Kidney (tissue), 14 donors: ENCODE results near the gene CKB. TPM values are rescaled to one million over a fixed set of nuclear protein-coding genes. Genes with fewer than 3 reads are reported as not detected.
A peak's percentile ranks its signal among the peaks of the same experiment; 100 is the strongest.

Source experiments
- DNase-seq, 5 donors: peaks; one replicate each; pipeline ENCODE4 v3.0.0-alpha.2; 2013 to 2020
- FAIRE-seq: peaks from 2 replicates; lab custom pipeline; 2012; peaks lifted over from hg19 to GRCh38; lab: Jason Lieb, UNC
- H3K27ac ChIP-seq, 2 donors: one replicate each; pipeline ENCODE4 v1.7.0; 2013; ENCODE audit warnings: low read depth in 2 of 2, low read length in 2 of 2, inconsistent platforms in 1 of 2
- H3K27me3 ChIP-seq: one replicate; pipeline ENCODE4 v1.7.1; 2013; ENCODE audit warnings: low read length, inconsistent platforms; ENCODE audit not compliant: control insufficient read depth, insufficient read depth
- H3K36me3 ChIP-seq, 3 donors: one replicate each; pipeline versions ENCODE4 v1.7.0 to v1.7.1; 2013; ENCODE audit warnings: low read length in 3 of 3, control low read depth in 1 of 3, inconsistent platforms in 1 of 3; ENCODE audit not compliant: insufficient read depth in 3 of 3, control insufficient read depth in 2 of 3
- H3K4me1 ChIP-seq, 3 donors: one replicate each; pipeline versions ENCODE4 v1.7.0 to v1.7.1; 2013; ENCODE audit warnings: low read length in 3 of 3, inconsistent platforms in 1 of 3, low read depth in 1 of 3; ENCODE audit not compliant: control insufficient read depth in 2 of 3, insufficient read depth in 2 of 3
- H3K4me3 ChIP-seq, 3 donors: one replicate each; pipeline versions ENCODE4 v1.7.0 to v1.8.1; 2013; ENCODE audit warnings: low read length in 3 of 3, control low read depth in 1 of 3, inconsistent platforms in 1 of 3
- H3K9ac ChIP-seq, 3 donors: one replicate each; pipeline versions ENCODE4 v1.7.0 to v1.7.1; 2013; ENCODE audit warnings: low read length in 3 of 3, control low read depth in 1 of 3, inconsistent platforms in 1 of 3
- H3K9me3 ChIP-seq, 3 donors: one replicate each; pipeline versions ENCODE4 v1.7.0 to v1.7.1; 2013; ENCODE audit warnings: low read length in 3 of 3, control low read depth in 1 of 3, inconsistent platforms in 1 of 3; ENCODE audit not compliant: control insufficient read depth in 2 of 3, insufficient read depth in 1 of 3
- intact Hi-C: fragments of 100-400 bp; cut with DNase I; formaldehyde crosslinking; loops from one replicate; pipeline ENCODE4 v1.11.1; 2022
- polyA plus RNA-seq: library from polyadenylated mRNA; stranded (reverse); fragments of 350-450 nt; fragmentation: Illumina TruSeq; extraction: RNeasy Lipid Tissue Mini Kit (QIAGEN cat#74804); gene quantifications from one replicate; pipeline ENCODE4 v1.2.3, GENCODE V29; 2014; ENCODE audit warnings: low read depth, low replicate concordance; ENCODE audit not compliant: insufficient read depth
- total RNA-seq: library from RNA; stranded (reverse); fragmentation: NEBNext Ultra II Directional; extraction: Animal tissue kit (Norgen Biotek cat#: 25700); gene quantifications from one replicate; pipeline ENCODE4 v1.2.1, GENCODE V29; 2021
- TF ChIP-seq, protein P1 (sequence below): IDR thresholded peaks from 3 replicates; pipeline ENCODE4 v1.5.1; 2012; ENCODE audit warnings: mild to moderate bottlenecking, moderate library complexity, borderline replicate concordance; ENCODE audit not compliant: insufficient read depth; ENCODE audit errors: extremely low read depth
- donor health status: control.
- donor health status: control.
- donor health status: control.
- donor health status: control.
- donor health status: control.
- donor health status: DM: yes; HTN: yes; CAD: no.
- donor health status: Normal renal cell carcinoma (clear cell type).

CKB gene
- total and polyA plus RNA-seq, 2 donors from 2014 or later = 539 to 916 TPM

DNA sequence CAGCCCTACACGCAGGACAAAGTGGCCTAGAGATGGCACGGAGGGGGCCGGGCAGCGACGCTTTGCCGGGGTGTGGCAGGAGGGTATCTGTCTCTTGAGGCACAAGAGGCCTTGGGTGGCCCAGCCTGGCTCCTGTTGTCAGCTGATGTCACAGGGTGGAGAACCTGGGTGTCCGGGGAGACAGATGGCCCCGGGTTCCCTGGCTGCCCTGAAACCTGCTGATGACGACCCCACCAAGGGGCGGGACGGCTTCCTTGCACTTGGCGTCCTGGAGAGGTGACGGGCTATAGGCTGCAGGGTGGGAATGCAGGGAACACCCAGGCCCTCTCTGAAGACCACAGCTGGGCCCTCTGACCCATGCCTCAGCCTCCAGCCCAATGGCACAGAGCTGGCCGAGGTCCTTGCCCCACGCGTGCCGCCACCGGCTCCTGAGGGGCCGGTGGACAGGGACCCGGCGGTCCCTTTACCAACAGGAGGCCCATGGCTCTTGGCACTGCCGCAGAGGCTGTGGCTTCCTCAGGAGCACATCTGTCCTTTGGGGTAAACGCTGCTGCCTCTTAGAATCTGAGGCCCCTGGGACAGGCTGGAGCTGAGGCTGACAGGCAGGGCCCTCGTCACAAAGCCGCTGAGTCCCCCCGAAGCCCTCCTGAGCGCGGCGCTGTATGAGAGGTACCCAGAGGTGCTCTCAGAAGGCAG lies 22.7 kb upstream of the CKB start:
- Histone ChIP-seq H3K4me3 (no peak overlapping the region), H3K36me3 (no peaks in the 10 kb centered on the region), H3K9me3 (no peaks in the 10 kb centered on the region), H3K27me3 (no peaks in the 10 kb centered on the region), H3K27ac (no peak overlapping the region), H3K9ac (no peak overlapping the region), H3K4me1 (peaks cover 0 to 11% (median 0%) of the 10 kb centered on the region in 3 donors)
- DNase-seq = peak in 1 of 5 donors; percentile 69
- intact Hi-C loops = no loop called here
- TF ChIP-seq, protein P1, sequence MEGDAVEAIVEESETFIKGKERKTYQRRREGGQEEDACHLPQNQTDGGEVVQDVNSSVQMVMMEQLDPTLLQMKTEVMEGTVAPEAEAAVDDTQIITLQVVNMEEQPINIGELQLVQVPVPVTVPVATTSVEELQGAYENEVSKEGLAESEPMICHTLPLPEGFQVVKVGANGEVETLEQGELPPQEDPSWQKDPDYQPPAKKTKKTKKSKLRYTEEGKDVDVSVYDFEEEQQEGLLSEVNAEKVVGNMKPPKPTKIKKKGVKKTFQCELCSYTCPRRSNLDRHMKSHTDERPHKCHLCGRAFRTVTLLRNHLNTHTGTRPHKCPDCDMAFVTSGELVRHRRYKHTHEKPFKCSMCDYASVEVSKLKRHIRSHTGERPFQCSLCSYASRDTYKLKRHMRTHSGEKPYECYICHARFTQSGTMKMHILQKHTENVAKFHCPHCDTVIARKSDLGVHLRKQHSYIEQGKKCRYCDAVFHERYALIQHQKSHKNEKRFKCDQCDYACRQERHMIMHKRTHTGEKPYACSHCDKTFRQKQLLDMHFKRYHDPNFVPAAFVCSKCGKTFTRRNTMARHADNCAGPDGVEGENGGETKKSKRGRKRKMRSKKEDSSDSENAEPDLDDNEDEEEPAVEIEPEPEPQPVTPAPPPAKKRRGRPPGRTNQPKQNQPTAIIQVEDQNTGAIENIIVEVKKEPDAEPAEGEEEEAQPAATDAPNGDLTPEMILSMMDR = no peak
- FAIRE-seq = no peak

DNA sequence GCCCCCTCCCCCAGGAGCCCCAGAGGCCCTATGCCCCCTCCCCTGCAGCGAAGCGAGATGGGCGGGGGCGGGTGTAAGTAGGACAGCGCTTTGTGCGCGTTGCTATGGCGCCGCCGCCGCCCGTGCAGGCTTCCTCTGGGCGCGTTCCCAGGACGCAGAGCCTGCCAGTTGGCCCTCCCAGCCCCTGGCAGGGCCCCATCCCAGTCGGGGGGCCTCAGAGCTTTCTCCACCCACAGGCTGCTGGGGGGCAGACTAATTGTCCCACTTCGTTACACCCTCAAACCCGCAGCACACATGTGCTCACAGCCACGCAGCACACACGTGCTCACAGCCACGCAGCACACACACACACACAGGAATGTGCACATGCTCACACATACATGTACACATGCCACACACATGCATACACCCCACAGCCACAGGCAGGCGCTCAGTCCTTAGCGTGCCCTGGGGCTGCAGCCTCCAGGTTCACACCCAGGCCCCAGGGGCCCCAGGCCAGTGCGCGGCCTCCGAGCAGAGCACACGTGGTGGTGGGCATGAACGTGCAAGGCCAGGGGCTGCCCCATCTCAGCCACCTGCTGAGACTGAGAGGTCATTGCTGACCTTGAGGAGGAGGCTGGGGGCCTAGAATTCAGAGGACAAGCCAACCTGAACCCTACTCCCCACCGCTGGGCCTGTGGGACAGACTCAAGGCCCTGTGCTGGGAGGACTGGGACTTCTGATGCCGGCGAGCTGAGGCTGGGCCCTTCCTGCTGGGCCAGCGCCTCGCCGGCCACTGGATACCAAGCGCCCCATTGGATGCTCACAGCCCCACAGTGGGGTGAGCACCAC lies 22.0 kb upstream of the CKB start:
- TF ChIP-seq, protein P1 = no peak
- Histone ChIP-seq H3K9ac (no peak overlapping the region), H3K36me3 (no peaks in the 10 kb centered on the region), H3K9me3 (no peaks in the 10 kb centered on the region), H3K27ac (no peak overlapping the region), H3K4me1 (peaks cover 0 to 9% (median 0%) of the 10 kb centered on the region in 3 donors), H3K27me3 (no peaks in the 10 kb centered on the region), H3K4me3 (no peak overlapping the region)
- intact Hi-C loops = no loop called here
- FAIRE-seq = no peak
- DNase-seq = peak in 1 of 5 donors; percentile 74

DNA sequence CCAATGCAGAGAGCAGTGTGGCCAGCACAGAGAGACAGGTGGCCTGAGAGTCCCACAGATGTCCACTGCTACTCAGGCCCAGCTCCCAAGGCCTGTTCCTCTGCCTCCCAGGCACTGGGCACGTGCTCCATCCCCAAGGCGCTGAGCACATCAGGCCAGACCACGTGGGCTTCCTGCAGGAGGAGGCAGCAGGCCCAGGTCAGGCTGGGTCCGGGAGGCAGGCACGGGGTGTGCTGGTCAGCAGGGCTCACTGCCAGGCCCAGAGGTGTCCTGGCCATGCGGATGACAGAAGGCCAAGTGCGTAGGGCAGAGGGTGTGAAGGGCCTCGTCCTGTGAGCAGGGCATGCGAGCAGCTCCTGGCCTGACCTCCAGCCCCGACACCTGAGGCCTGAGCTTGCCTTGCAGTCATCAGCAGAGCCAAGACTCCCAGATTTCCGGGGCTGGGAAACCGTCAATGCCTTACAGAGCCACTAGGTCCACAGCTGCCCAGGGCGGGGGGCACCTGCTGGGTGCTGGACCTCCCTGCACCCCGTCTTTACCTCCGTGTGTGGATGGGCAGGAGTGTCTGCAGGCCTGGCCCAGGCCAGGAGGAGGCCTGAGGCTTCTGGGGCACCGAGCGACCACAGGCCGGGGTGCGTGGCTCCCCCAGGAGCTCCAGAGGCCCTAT lies 21.2 kb upstream of the CKB start:
- TF ChIP-seq, protein P1 = no peak
- intact Hi-C loops = no loop called here
- Histone ChIP-seq H3K27me3 (no peaks in the 10 kb centered on the region), H3K9ac (no peak overlapping the region), H3K4me3 (no peak overlapping the region), H3K9me3 (no peaks in the 10 kb centered on the region), H3K36me3 (no peaks in the 10 kb centered on the region), H3K4me1 (peaks cover 0 to 9% (median 0%) of the 10 kb centered on the region in 3 donors), H3K27ac (no peak overlapping the region)
- peak in 1 of 5 donors; percentile 74 for DNase-seq
- FAIRE-seq = no peak
